ENCODE measurements around the gene DTX1. TPM values are rescaled to one million over a fixed set of nuclear protein-coding genes. Genes with fewer than 3 reads are reported as not detected.

The DTX1 gene
- total RNA-seq, 1 experiment from 2014 or later, result 3.0 TPM

DNA sequence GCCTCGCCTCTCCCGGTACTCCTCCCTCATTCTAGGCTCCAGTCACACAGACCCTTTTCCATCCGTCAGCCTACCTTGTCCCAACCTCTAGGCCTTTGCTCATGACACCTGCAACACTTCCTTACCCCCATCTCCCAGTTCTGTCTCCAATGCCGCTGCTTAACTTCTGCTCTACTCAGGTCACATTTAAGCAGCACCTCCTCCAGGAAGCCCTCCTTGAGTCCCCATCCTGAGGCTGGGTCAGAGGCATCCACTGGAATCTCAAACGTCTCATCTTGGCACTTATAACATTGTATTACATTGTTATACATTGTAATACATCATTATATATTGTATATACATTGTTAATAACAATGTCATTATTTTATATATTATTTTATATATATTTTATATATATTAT lies 46.3 kb downstream of the DTX1 start:
- Histone ChIP-seq H3K23ac (ENCODE audit: insufficient read length, low read depth, low read length) (no peak overlapping the region), H4K5ac (ENCODE audit: insufficient read length, low read depth, low read length) (no peak overlapping the region), H2AFZ (ENCODE audit: low read length) (no peak overlapping the region), H2BK12ac (ENCODE audit: insufficient read length, low read depth, low read length) (no peak overlapping the region), H3K79me1 (ENCODE audit: insufficient read depth, low read depth, low read length, poor library complexity, severe bottlenecking) (no peaks in the 10 kb centered on the region), H2BK20ac (ENCODE audit: low read depth, low read length, poor library complexity, severe bottlenecking) (no peak overlapping the region), H3K4me2 (ENCODE audit: insufficient read depth, insufficient read length, low read length) (no peak overlapping the region), H3K23me2 (ENCODE audit: insufficient read length, low read depth, low read length, poor library complexity, severe bottlenecking) (peaks cover 4% of the 10 kb centered on the region), H3K4me1 (ENCODE audit: insufficient read depth, low read length) (no peaks in the 10 kb centered on the region), H3K4ac (ENCODE audit: low read depth, low read length) (no peak overlapping the region), H3K27ac (ENCODE audit: insufficient read length, low read depth, low read length) (no peak overlapping the region), H4K20me1 (ENCODE audit: control insufficient read depth, insufficient read depth, insufficient read length) (peaks cover 4% of the 10 kb centered on the region), H3K79me2 (ENCODE audit: insufficient read depth, low read length) (no peaks in the 10 kb centered on the region), H3T11ph (ENCODE audit: low read length) (no peak overlapping the region), H3K56ac (ENCODE audit: insufficient read length, low read depth, low read length) (no peak overlapping the region), H3K9me3 (ENCODE audit: control insufficient read depth, low read depth, low read length) (no peaks in the 10 kb centered on the region), H2BK120ac (ENCODE audit: low read depth, low read length, poor library complexity, severe bottlenecking) (no peak overlapping the region), H3K27me3 (ENCODE audit: insufficient read depth, low read length) (no peaks in the 10 kb centered on the region; the same call in 1 of the 2 replicates), H3K18ac (ENCODE audit: insufficient read length, low read depth, low read length) (no peak overlapping the region), H2BK5ac (ENCODE audit: insufficient read length, low read length) (no peak overlapping the region), H3K9ac (ENCODE audit: extremely low read depth, insufficient read length, low read length) (no peak overlapping the region), H4K8ac (replicated peaks; ENCODE audit: insufficient read length, low read depth, low read length) (no peak overlapping the region), H2BK15ac (ENCODE audit: low read depth, low read length) (no peak overlapping the region), H2AK5ac (ENCODE audit: insufficient read length, low read length) (no peak overlapping the region), H3K14ac (ENCODE audit: insufficient read depth, low read length) (no peak overlapping the region), H4K91ac (ENCODE audit: insufficient read length, low read depth, low read length) (no peak overlapping the region)
- Mint-ChIP-seq H3K27ac (no peak overlapping the region), H3K27me3 (ENCODE audit: low read depth) (peaks cover 1% of the 10 kb centered on the region), H3K4me1 (peaks cover 5 to 18% of the 10 kb centered on the region in 2 experiments), H3K4me3 (no peak overlapping the region), H3K9me3 (no peaks in the 10 kb centered on the region), H3K36me3 (ENCODE audit: insufficient read depth in 1 of 3, low read depth in 3 of 3) (no peaks in the 10 kb centered on the region)
- TF ChIP-seq, protein P1, sequence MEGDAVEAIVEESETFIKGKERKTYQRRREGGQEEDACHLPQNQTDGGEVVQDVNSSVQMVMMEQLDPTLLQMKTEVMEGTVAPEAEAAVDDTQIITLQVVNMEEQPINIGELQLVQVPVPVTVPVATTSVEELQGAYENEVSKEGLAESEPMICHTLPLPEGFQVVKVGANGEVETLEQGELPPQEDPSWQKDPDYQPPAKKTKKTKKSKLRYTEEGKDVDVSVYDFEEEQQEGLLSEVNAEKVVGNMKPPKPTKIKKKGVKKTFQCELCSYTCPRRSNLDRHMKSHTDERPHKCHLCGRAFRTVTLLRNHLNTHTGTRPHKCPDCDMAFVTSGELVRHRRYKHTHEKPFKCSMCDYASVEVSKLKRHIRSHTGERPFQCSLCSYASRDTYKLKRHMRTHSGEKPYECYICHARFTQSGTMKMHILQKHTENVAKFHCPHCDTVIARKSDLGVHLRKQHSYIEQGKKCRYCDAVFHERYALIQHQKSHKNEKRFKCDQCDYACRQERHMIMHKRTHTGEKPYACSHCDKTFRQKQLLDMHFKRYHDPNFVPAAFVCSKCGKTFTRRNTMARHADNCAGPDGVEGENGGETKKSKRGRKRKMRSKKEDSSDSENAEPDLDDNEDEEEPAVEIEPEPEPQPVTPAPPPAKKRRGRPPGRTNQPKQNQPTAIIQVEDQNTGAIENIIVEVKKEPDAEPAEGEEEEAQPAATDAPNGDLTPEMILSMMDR (conservative IDR thresholded peaks at IDR 0.05), result no peak
- WGBS (ENCODE audit: extremely low coverage, insufficient read length, low lambda C conversion rate), result no CpG with 5 or more reads among the region's 5 CpGs
- DNase-seq, result no peak

All from H9 (cell line).